ENCODE data around the gene KCNJ5.

Gene KCNJ5

DNA sequence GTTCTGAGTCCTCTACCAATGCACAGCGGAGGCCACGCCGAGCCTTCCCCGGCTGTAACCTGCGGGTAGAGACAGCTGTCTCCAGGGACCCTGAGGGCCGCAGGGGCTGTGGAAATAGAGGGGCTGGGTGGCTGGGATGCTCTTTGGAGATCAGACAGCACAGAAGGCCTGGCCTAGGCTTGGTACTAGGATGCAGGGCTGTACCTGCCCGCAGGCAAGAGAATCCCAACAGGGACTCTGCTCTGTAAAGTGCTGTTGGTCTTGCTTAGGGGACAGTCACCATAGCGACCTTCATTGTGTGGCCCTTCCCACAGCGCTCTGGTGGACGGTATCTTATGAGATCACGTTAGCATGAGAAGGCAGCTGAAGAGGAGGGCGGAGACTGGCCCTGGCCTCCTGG, 11.3 kb upstream of the KCNJ5 start:
- Histone ChIP-seq H3F3A (ENCODE audit: control insufficient read depth, insufficient read depth) (no peaks in the 10 kb centered on the region), H4K20me1 (ENCODE audit: control insufficient read depth, insufficient read depth, low read depth, low read length) (no peaks in the 10 kb centered on the region), H3K4me2 (ENCODE audit: low read length) (no peak overlapping the region), H3K9me3 (ENCODE audit: control insufficient read depth, insufficient read depth, low read length) (no peaks in the 10 kb centered on the region), H3K27me3 (ENCODE audit: control insufficient read depth, low read length) (peaks cover 47% of the 10 kb centered on the region), H3K36me3 (ENCODE audit: control insufficient read depth, low read length) (no peaks in the 10 kb centered on the region), H3K27ac (ENCODE audit: low read depth, low read length) (no peak overlapping the region), H3K9me2 (replicated peaks; ENCODE audit: control insufficient read depth, low read length) (no peaks in the 10 kb centered on the region), H3K79me2 (ENCODE audit: control insufficient read depth, low read length) (no peaks in the 10 kb centered on the region), H3K4me1 (ENCODE audit: control insufficient read depth, low read length) (no peaks in the 10 kb centered on the region), H3K4me3 (ENCODE audit: low read length) (no peak overlapping the region)
- TF ChIP-seq, protein P1, sequence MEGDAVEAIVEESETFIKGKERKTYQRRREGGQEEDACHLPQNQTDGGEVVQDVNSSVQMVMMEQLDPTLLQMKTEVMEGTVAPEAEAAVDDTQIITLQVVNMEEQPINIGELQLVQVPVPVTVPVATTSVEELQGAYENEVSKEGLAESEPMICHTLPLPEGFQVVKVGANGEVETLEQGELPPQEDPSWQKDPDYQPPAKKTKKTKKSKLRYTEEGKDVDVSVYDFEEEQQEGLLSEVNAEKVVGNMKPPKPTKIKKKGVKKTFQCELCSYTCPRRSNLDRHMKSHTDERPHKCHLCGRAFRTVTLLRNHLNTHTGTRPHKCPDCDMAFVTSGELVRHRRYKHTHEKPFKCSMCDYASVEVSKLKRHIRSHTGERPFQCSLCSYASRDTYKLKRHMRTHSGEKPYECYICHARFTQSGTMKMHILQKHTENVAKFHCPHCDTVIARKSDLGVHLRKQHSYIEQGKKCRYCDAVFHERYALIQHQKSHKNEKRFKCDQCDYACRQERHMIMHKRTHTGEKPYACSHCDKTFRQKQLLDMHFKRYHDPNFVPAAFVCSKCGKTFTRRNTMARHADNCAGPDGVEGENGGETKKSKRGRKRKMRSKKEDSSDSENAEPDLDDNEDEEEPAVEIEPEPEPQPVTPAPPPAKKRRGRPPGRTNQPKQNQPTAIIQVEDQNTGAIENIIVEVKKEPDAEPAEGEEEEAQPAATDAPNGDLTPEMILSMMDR (IDR thresholded peaks at IDR 0.05; ENCODE audit: low read depth, low read length, poor library complexity, severe bottlenecking), result no peak
- TF ChIP-seq EZH2phosphoT487 (IDR thresholded peaks at IDR 0.05; ENCODE audit: borderline replicate concordance, low read length), result no peak

DNA sequence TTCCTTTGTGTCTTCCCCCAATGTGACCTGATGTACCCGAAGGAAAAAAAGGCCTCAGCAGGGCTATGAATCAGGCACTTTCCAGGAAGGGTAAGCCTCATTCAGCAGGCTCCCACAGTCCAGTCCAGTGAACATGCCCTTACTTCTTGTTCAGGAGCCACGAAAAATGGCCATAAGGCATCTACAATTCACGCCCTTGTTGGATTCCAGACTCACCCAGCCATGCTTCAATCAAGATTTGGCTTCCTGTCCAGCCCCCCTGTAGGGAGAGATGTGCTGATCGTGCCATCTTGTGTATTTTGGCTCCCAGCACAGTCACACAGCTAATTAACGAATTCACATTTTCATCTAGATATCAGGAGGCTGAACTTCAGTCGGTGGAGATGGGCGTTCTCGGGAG, 9.9 kb upstream of the KCNJ5 start:
- Histone ChIP-seq H3K27ac (ENCODE audit: low read depth, low read length) (no peak overlapping the region), H4K20me1 (ENCODE audit: control insufficient read depth, insufficient read depth, low read depth, low read length) (no peaks in the 10 kb centered on the region), H3K27me3 (ENCODE audit: control insufficient read depth, low read length) (peaks cover 46% of the 10 kb centered on the region), H3K4me1 (ENCODE audit: control insufficient read depth, low read length) (no peaks in the 10 kb centered on the region), H3K4me2 (ENCODE audit: low read length) (no peak overlapping the region), H3K4me3 (ENCODE audit: low read length) (no peak overlapping the region), H3K79me2 (ENCODE audit: control insufficient read depth, low read length) (no peaks in the 10 kb centered on the region), H3K9me2 (replicated peaks; ENCODE audit: control insufficient read depth, low read length) (no peaks in the 10 kb centered on the region), H3K36me3 (ENCODE audit: control insufficient read depth, low read length) (no peaks in the 10 kb centered on the region), H3K9me3 (ENCODE audit: control insufficient read depth, insufficient read depth, low read length) (no peaks in the 10 kb centered on the region), H3F3A (ENCODE audit: control insufficient read depth, insufficient read depth) (no peaks in the 10 kb centered on the region)
- TF ChIP-seq EZH2phosphoT487 (IDR thresholded peaks at IDR 0.05; ENCODE audit: borderline replicate concordance, low read length), result no peak
- TF ChIP-seq, protein P1 (IDR thresholded peaks at IDR 0.05; ENCODE audit: low read depth, low read length, poor library complexity, severe bottlenecking), result no peak

DNA sequence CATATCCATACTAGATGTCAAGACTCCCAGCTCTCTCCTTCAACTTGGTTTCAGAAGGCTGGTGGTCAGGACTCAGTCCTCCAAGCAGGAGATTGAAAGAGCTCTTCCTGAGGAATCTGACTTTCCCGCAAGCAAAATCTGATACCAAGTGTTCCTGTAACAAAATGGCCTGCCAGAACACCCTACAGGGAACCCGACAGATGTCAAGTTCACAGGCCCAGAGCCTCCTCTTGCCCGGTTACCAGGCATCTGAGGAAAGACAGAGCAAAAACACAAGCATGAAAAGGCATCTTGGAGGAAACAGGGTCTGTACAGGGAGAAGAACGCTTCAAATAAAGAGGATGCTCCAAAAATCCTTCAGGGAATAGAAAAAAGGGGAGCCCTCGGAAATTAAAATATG, 8.7 kb upstream of the KCNJ5 start:
- no peaks in the 10 kb centered on the region for H3K36me3 ChIP-seq (ENCODE audit: control insufficient read depth, low read length)
- no peaks in the 10 kb centered on the region for H3F3A ChIP-seq (ENCODE audit: control insufficient read depth, insufficient read depth)
- H3K4me3 ChIP-seq (ENCODE audit: low read length), result no peak overlapping the region
- H3K27ac ChIP-seq (ENCODE audit: low read depth, low read length), result no peak overlapping the region
- no peaks in the 10 kb centered on the region for H3K9me2 ChIP-seq (replicated peaks; ENCODE audit: control insufficient read depth, low read length)
- H4K20me1 ChIP-seq (ENCODE audit: control insufficient read depth, insufficient read depth, low read depth, low read length), result no peaks in the 10 kb centered on the region
- no peak overlapping the region for H3K4me2 ChIP-seq (ENCODE audit: low read length)
- H3K4me1 ChIP-seq (ENCODE audit: control insufficient read depth, low read length), result no peaks in the 10 kb centered on the region
- peaks cover 51% of the 10 kb centered on the region for H3K27me3 ChIP-seq (ENCODE audit: control insufficient read depth, low read length)
- H3K79me2 ChIP-seq (ENCODE audit: control insufficient read depth, low read length), result no peaks in the 10 kb centered on the region
- H3K9me3 ChIP-seq (ENCODE audit: control insufficient read depth, insufficient read depth, low read length), result no peaks in the 10 kb centered on the region
- TF ChIP-seq, protein P1 (IDR thresholded peaks at IDR 0.05; ENCODE audit: low read depth, low read length, poor library complexity, severe bottlenecking), result no peak
- TF ChIP-seq EZH2phosphoT487 (IDR thresholded peaks at IDR 0.05; ENCODE audit: borderline replicate concordance, low read length), result no peak

DNA sequence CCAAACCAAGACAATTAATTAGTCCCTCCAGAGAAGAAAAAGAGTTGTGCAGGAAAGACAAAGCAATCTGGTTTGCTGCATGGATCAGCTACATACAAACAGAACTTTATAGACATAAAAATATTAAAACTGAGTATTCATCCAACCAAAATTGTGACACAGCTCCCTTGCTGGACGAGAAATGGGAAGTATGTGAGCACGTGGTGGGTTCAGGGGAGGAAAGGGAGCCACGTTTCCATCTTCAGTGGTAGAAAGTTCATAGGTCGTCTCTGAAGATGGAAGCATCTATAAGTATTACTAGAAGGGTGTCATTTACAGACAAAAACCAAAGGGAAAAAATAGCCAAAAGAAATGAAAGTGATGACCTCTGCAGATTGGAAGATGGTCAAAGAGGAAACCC, 7.1 kb upstream of the KCNJ5 start:
- peaks cover 46% of the 10 kb centered on the region for H3K27me3 ChIP-seq (ENCODE audit: control insufficient read depth, low read length)
- H3K36me3 ChIP-seq (ENCODE audit: control insufficient read depth, low read length), result no peaks in the 10 kb centered on the region
- H3K79me2 ChIP-seq (ENCODE audit: control insufficient read depth, low read length), result no peaks in the 10 kb centered on the region
- H3K9me3 ChIP-seq (ENCODE audit: control insufficient read depth, insufficient read depth, low read length), result no peaks in the 10 kb centered on the region
- H3F3A ChIP-seq (ENCODE audit: control insufficient read depth, insufficient read depth), result no peaks in the 10 kb centered on the region
- H3K4me3 ChIP-seq (ENCODE audit: low read length), result no peak overlapping the region
- TF ChIP-seq, protein P1 (IDR thresholded peaks at IDR 0.05; ENCODE audit: low read depth, low read length, poor library complexity, severe bottlenecking), result no peak
- TF ChIP-seq EZH2phosphoT487 (IDR thresholded peaks at IDR 0.05; ENCODE audit: borderline replicate concordance, low read length), result no peak
- no peak overlapping the region for H3K27ac ChIP-seq (ENCODE audit: low read depth, low read length)
- no peak overlapping the region for H3K4me2 ChIP-seq (ENCODE audit: low read length)
- no peaks in the 10 kb centered on the region for H3K4me1 ChIP-seq (ENCODE audit: control insufficient read depth, low read length)
- no peaks in the 10 kb centered on the region for H4K20me1 ChIP-seq (ENCODE audit: control insufficient read depth, insufficient read depth, low read depth, low read length)
- H3K9me2 ChIP-seq (replicated peaks; ENCODE audit: control insufficient read depth, low read length), result no peaks in the 10 kb centered on the region

All from DOHH2 (cell line).